SK-N-MC (cell line): ENCODE measurements around the gene BEAN1.

ENCODE experiments used
- DNase-seq: peaks from one replicate; pipeline ENCODE4 v3.0.0-alpha.2; 2011; ENCODE audit warnings: low read depth, low spot score
- H3K27ac ChIP-seq: fragments of 200-600 bp; sonication (generic); 2 replicates; pipeline ENCODE4 v1.5.1; 2016; ENCODE audit warnings: mixed run types
- H3K36me3 ChIP-seq: fragments of 200-600 bp; sonication (generic); 2 replicates; pipeline ENCODE4 v1.6.1; 2017; ENCODE audit warnings: antibody characterized with exemption, low read length, mixed read lengths; ENCODE audit not compliant: insufficient read depth
- H3K4me3 ChIP-seq: fragments of 200-600 bp; sonication (generic); 2 replicates; pipeline ENCODE4 v1.5.1; 2016
- H3K9ac ChIP-seq: fragments of 200-600 bp; sonication (generic); 2 replicates; pipeline ENCODE4 v1.8.0; 2017; ENCODE audit warnings: mixed run types, mixed read lengths; ENCODE audit not compliant: insufficient read length
- H3K9me3 ChIP-seq: fragments of 200-600 bp; sonication (generic); 2 replicates; pipeline ENCODE4 v1.6.1; 2017; ENCODE audit warnings: low read depth, mild to moderate bottlenecking, antibody characterized with exemption, low read length, moderate library complexity, mixed read lengths
- EZH2 ChIP-seq: fragments of 200-600 bp; sonication (generic); IDR thresholded peaks from one replicate; pipeline ENCODE4 v1.6.1; 2017; ENCODE audit warnings: antibody characterized with exemption
- FOXP2 ChIP-seq: optimal IDR thresholded peaks from 2 replicates; pipeline ENCODE3; 2011; ENCODE audit warnings: mild to moderate bottlenecking, moderate library complexity; ENCODE audit not compliant: insufficient read depth; ENCODE audit errors: extremely low read length, control extremely low read depth
- POLR2AphosphoS5 ChIP-seq: IDR thresholded peaks from 2 replicates; pipeline ENCODE4 v1.6.1; 2012; ENCODE audit warnings: mild to moderate bottlenecking, low read depth, low read length, borderline replicate concordance

The BEAN1 gene

GRCh38 chr16:66507731-66508239 lies 80.7 kb downstream of the BEAN1 start:
- H3K9ac ChIP-seq, result no peak overlapping the region
- H3K4me3 ChIP-seq, result no peak overlapping the region
- no peaks in the 10 kb centered on the region for H3K36me3 ChIP-seq
- H3K27ac ChIP-seq, result no peak overlapping the region
- DNase-seq, result no peak
- TF ChIP-seq EZH2 (no peak), FOXP2 (no peak), POLR2AphosphoS5 (no peak)
- H3K9me3 ChIP-seq, result no peaks in the 10 kb centered on the region

GRCh38 chr16:66508248-66508913 lies 81.3 kb downstream of the BEAN1 start:
- Histone ChIP-seq H3K4me3 (no peak overlapping the region), H3K27ac (no peak overlapping the region), H3K9me3 (no peaks in the 10 kb centered on the region), H3K9ac (no peak overlapping the region), H3K36me3 (no peaks in the 10 kb centered on the region)
- TF ChIP-seq POLR2AphosphoS5, result no peak
- no peak for TF ChIP-seq EZH2
- TF ChIP-seq FOXP2, result no peak
- no peak for DNase-seq

- no peak for DNase-seq
- TF ChIP-seq EZH2, result no peak
- no peak for TF ChIP-seq FOXP2
- TF ChIP-seq POLR2AphosphoS5, result no peak
- Histone ChIP-seq H3K27ac (no peak overlapping the region), H3K9ac (no peak overlapping the region), H3K36me3 (no peaks in the 10 kb centered on the region), H3K4me3 (no peak overlapping the region), H3K9me3 (no peaks in the 10 kb centered on the region)
Measured at GRCh38 chr16:66508914-66509496, 81.9 kb downstream of the BEAN1 start.

- Histone ChIP-seq H3K36me3 (no peaks in the 10 kb centered on the region), H3K4me3 (no peak overlapping the region), H3K9me3 (no peaks in the 10 kb centered on the region), H3K27ac (no peak overlapping the region), H3K9ac (no peak overlapping the region)
- TF ChIP-seq EZH2 (no peak), FOXP2 (no peak), POLR2AphosphoS5 (no peak)
- no peak for DNase-seq
Measured at GRCh38 chr16:66509576-66509975, 82.5 kb downstream of the BEAN1 start.

- Histone ChIP-seq H3K4me3 (no peak overlapping the region), H3K36me3 (no peaks in the 10 kb centered on the region), H3K9me3 (no peaks in the 10 kb centered on the region), H3K9ac (no peak overlapping the region), H3K27ac (peak overlapping the region; percentile 91)
- DNase-seq, result no peak
- TF ChIP-seq EZH2 (no peak), POLR2AphosphoS5 (no peak), FOXP2 (no peak)
Measured at GRCh38 chr16:66510298-66510697, 83.2 kb downstream of the BEAN1 start.

GRCh38 chr16:66510711-66511601 lies 83.9 kb downstream of the BEAN1 start:
- peak overlapping the region; percentile 41 for H3K9ac ChIP-seq
- peak overlapping the region; percentile 91 for H3K27ac ChIP-seq
- H3K9me3 ChIP-seq, result no peaks in the 10 kb centered on the region
- DNase-seq, result no peak
- H3K4me3 ChIP-seq, result peak overlapping the region; percentile 58
- TF ChIP-seq EZH2, result no peak
- TF ChIP-seq POLR2AphosphoS5, result peak; percentile 43; the same call in 1 of the 2 replicates
- TF ChIP-seq FOXP2, result no peak
- H3K36me3 ChIP-seq, result no peaks in the 10 kb centered on the region

GRCh38 chr16:66511602-66512271 lies 84.6 kb downstream of the BEAN1 start:
- no peak overlapping the region for H3K9ac ChIP-seq
- peak overlapping the region; percentile 91; the same call in 1 of the 2 replicates for H3K27ac ChIP-seq
- no peaks in the 10 kb centered on the region for H3K9me3 ChIP-seq
- H3K36me3 ChIP-seq, result no peaks in the 10 kb centered on the region
- H3K4me3 ChIP-seq, result peak overlapping the region; percentile 25; the same call in 1 of the 2 replicates
- TF ChIP-seq FOXP2 (no peak), POLR2AphosphoS5 (no peak), EZH2 (no peak)
- no peak for DNase-seq
